ENCODE measurements around the gene HSPA4L. TPM values are rescaled to one million over a fixed set of nuclear protein-coding genes. Genes with fewer than 3 reads are reported as not detected.

Gene HSPA4L
- total RNA-seq (2022) (16.4 and 17.8 TPM in 2 replicates), Bru-seq, nascent RNA (percentile 61 among the genes with signal in this experiment), BruChase-seq, experiment 1, labeled RNA remaining after a 6-hour chase (percentile 73 among the genes with signal in this experiment), BruChase-seq, experiment 2, labeled RNA remaining after a 2-hour chase (percentile 63 among the genes with signal in this experiment)
- long read RNA-seq, full-length matches to known transcripts = 9 of 9 reads
- long read RNA-seq, partial matches to known transcripts = 0 of 9 reads
- long read RNA-seq, other reads (novel, unspliced or antisense) = 0 of 9 reads

DNA sequence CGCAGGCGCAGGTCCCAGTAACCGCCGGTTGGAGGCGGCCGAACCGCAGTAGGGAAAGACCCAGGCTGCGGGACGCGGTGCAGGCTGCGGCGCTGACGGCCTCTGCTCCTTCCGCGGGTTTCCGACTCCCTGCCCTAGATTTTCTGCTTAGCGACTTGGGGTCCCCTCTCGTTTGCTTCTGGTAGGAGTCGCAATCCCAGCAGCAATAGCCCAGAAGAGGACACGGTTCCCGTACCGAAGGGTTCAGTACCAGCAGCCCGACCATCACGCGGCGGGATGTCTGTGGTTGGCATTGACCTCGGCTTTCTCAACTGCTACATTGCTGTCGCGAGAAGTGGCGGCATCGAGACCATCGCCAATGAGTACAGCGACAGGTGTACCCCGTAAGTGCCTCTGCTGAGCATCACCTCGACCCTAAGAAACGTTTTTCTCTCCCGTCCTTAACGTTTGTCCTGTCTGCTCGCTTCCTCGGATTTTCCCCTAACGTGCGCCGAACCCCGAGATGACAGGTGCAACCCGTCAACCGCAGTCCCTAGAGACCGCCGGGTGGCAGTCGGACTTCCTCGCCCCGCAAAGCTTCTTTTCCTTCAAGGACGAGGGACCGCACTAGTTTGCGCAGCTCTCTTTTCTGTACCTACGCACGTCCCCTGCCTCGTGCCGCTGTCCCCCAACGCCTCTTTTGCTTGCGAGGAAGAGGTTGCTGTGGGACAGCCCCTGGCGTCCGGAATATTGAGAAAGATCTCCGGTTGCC is at the start of gene HSPA4L:
Gene HSPA4L (plus strand): TSS at position 48 of the 751 bp plus-strand sequence. CDS start 229 bp downstream, at position 277.
- H3K4me1 Mint-ChIP-seq (ENCODE audit: low read depth, unreplicated experiment) = peaks cover 8% of the 10 kb centered on the region
- intact Hi-C loops (cut with micrococcal nuclease; ENCODE audit: unreplicated experiment) = no loop called here
- no TSS peak for BruUV-seq (replicated peaks)
- DNase-seq = peak; percentile 58
- H3K4me3 Mint-ChIP-seq (ENCODE audit: low read depth, unreplicated experiment) = peak within 1 kb of the TSS; percentile 97
- H3K36me3 Mint-ChIP-seq (ENCODE audit: insufficient read depth, unreplicated experiment) = peaks cover 36% of the 10 kb centered on the region
- TF ChIP-seq, protein P1, sequence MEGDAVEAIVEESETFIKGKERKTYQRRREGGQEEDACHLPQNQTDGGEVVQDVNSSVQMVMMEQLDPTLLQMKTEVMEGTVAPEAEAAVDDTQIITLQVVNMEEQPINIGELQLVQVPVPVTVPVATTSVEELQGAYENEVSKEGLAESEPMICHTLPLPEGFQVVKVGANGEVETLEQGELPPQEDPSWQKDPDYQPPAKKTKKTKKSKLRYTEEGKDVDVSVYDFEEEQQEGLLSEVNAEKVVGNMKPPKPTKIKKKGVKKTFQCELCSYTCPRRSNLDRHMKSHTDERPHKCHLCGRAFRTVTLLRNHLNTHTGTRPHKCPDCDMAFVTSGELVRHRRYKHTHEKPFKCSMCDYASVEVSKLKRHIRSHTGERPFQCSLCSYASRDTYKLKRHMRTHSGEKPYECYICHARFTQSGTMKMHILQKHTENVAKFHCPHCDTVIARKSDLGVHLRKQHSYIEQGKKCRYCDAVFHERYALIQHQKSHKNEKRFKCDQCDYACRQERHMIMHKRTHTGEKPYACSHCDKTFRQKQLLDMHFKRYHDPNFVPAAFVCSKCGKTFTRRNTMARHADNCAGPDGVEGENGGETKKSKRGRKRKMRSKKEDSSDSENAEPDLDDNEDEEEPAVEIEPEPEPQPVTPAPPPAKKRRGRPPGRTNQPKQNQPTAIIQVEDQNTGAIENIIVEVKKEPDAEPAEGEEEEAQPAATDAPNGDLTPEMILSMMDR (IDR thresholded peaks at IDR 0.05; ENCODE audit: unreplicated experiment) = no peak
- H3K9me3 Mint-ChIP-seq (ENCODE audit: low read depth, unreplicated experiment) = no peaks in the 10 kb centered on the region
- peak within 1 kb of the TSS; percentile 88 for H3K27ac Mint-ChIP-seq (ENCODE audit: unreplicated experiment)
- CTCF ChIA-PET = interaction anchor here (0.6 to 0.9 kb wide), 3 partner anchors 19 to 103 kb away, joined by 3 read pairs; partner anchors contain the start of gene PLK4
- H3K27me3 Mint-ChIP-seq (ENCODE audit: unreplicated experiment) = no peaks in the 10 kb centered on the region

DNA sequence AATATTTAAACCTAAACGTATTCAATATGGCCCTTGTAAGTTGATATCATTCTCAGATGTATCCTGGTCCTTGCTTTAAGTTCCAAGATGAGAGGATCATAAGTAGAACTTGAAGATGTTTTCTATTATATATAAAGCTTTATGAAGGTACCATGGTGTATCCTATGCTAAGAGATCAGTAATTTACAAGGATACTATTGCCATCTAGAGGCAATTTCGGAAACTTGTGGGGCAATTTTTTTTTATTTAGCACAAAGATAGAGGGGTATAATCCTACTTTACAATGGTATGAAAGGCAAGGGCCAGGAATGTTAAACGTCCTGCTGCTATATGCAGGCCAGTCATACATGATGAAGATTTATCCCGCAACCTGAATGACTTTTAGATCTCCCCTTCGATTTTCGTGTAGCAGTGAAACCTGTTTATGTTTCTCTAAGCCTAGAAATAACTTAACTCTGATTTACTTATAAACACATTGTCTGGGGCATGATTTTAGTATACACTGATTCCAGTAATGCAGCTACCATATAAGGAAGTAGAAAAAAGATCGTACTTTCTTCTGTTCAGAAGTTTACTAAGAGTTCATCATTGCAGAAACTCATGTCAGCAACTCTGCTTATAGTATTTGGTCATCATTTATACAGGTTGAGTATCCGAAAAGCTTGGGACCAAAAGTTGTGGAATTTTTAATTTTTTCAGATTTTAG is 49.3 kb upstream of the HSPA4L start:
- peaks cover 4% of the 10 kb centered on the region for H3K36me3 Mint-ChIP-seq (ENCODE audit: insufficient read depth, unreplicated experiment)
- TF ChIP-seq, protein P1 (IDR thresholded peaks at IDR 0.05; ENCODE audit: unreplicated experiment) = peak; percentile 39
- no peak overlapping the region for H3K4me3 Mint-ChIP-seq (ENCODE audit: low read depth, unreplicated experiment)
- no peaks in the 10 kb centered on the region for H3K9me3 Mint-ChIP-seq (ENCODE audit: low read depth, unreplicated experiment)
- no peak overlapping the region for H3K27ac Mint-ChIP-seq (ENCODE audit: unreplicated experiment)
- no peaks in the 10 kb centered on the region for H3K27me3 Mint-ChIP-seq (ENCODE audit: unreplicated experiment)
- CTCF ChIA-PET = interaction anchor here (0.7 to 2.5 kb wide), 5 partner anchors 24 to 146 kb away, joined by 3 to 20 read pairs (median 5); partner anchors contain the start of gene INTU
- no peaks in the 10 kb centered on the region for H3K4me1 Mint-ChIP-seq (ENCODE audit: low read depth, unreplicated experiment)
- DNase-seq = peak; percentile 2
- BruUV-seq (replicated peaks) = no TSS peak
- intact Hi-C loops (cut with micrococcal nuclease; ENCODE audit: unreplicated experiment) = loop anchor here (1.0 kb wide), 1 partner anchor 127 kb away; no protein-coding TSS in a partner anchor

DNA sequence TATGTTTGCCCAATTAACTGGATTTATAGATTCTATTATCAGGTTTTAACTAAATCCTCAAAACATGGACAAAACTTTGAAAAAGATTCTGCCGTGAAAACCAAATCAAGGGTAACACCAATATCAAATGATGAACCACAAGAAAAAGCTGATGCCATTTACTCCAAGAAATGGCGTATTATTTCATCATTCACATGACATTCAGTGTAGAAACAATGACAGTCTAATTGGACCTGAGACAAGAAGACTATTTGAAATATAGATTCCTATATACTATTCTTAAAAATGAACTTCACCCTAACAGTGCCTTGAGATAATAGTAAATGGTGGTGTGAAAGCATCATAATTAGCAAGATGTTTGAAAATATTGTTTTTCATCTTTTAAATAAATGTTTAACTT is 47.1 kb upstream of the HSPA4L start:
- BruUV-seq (replicated peaks) = no TSS peak
- intact Hi-C loops (cut with micrococcal nuclease; ENCODE audit: unreplicated experiment) = no loop called here
- Mint-ChIP-seq H3K27ac (ENCODE audit: unreplicated experiment) (no peak overlapping the region), H3K4me3 (ENCODE audit: low read depth, unreplicated experiment) (no peak overlapping the region), H3K36me3 (ENCODE audit: insufficient read depth, unreplicated experiment) (peaks cover 4% of the 10 kb centered on the region), H3K27me3 (ENCODE audit: unreplicated experiment) (no peaks in the 10 kb centered on the region), H3K9me3 (ENCODE audit: low read depth, unreplicated experiment) (no peaks in the 10 kb centered on the region), H3K4me1 (ENCODE audit: low read depth, unreplicated experiment) (no peaks in the 10 kb centered on the region)
- TF ChIP-seq, protein P1 (IDR thresholded peaks at IDR 0.05; ENCODE audit: unreplicated experiment) = no peak
- no peak for DNase-seq
- CTCF ChIA-PET = no interaction called here

DNA sequence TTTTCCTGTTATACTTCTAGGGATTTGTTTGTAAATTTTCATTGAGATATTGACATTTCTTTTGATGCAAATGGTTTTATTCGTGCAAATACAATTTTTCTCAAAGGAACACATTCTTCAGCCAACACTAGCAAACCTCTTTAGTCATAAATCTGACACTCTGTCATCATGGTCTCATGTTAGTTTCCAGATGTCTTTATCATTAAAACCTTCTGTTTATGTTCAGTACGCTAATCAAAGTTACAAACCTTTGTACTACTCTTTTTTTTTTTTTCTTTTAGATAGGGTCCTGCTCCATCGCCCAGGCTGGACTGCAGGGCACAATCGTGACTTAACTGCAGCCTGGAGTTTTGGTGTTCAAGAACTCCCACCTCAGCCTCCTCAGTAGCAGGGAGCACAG is 44.8 kb upstream of the HSPA4L start:
- intact Hi-C loops (cut with micrococcal nuclease; ENCODE audit: unreplicated experiment) = no loop called here
- no peaks in the 10 kb centered on the region for H3K4me1 Mint-ChIP-seq (ENCODE audit: low read depth, unreplicated experiment)
- H3K36me3 Mint-ChIP-seq (ENCODE audit: insufficient read depth, unreplicated experiment) = no peaks in the 10 kb centered on the region
- H3K27ac Mint-ChIP-seq (ENCODE audit: unreplicated experiment) = no peak overlapping the region
- no TSS peak for BruUV-seq (replicated peaks)
- H3K9me3 Mint-ChIP-seq (ENCODE audit: low read depth, unreplicated experiment) = peaks cover under 1% of the 10 kb centered on the region
- H3K27me3 Mint-ChIP-seq (ENCODE audit: unreplicated experiment) = no peaks in the 10 kb centered on the region
- DNase-seq = no peak
- no peak overlapping the region for H3K4me3 Mint-ChIP-seq (ENCODE audit: low read depth, unreplicated experiment)
- TF ChIP-seq, protein P1 (IDR thresholded peaks at IDR 0.05; ENCODE audit: unreplicated experiment) = no peak
- CTCF ChIA-PET = no interaction called here
